Measurements from ENCODE around the gene ARHGAP6. TPM values are rescaled to one million over a fixed set of nuclear protein-coding genes. Genes with fewer than 3 reads are reported as not detected.

The ARHGAP6 gene
- polyA plus RNA-seq, 4 donors: 1.1 to 3.5 (median 3.3) TPM; not detected in 1

GRCh38 chrX:11355259-11355909 is 310.3 kb downstream of the ARHGAP6 start:
- Histone ChIP-seq H3K27ac (ENCODE audit: low read depth in 1 of 3, low read length in 2 of 3) (no peak overlapping the region), H3K4me1 (ENCODE audit: control insufficient read depth in 3 of 3, insufficient read depth in 2 of 3, low read depth in 1 of 3, low read length in 2 of 3) (peaks cover 0 to 4% (median 0%) of the 10 kb centered on the region in 3 donors), H3K4me3 (ENCODE audit: low read depth in 1 of 3, low read length in 3 of 3) (no peak overlapping the region), H3K27me3 (ENCODE audit: control insufficient read depth in 3 of 3, insufficient read depth in 3 of 3, low read length in 3 of 3) (no peaks in the 10 kb centered on the region), H3K9me3 (ENCODE audit: control insufficient read depth in 2 of 2, insufficient read depth in 1 of 2, low read depth in 1 of 2, low read length in 1 of 2) (no peaks in the 10 kb centered on the region), H3K36me3 (ENCODE audit: control insufficient read depth in 3 of 3, insufficient read depth in 2 of 3, low read depth in 1 of 3, low read length in 3 of 3) (no peaks in the 10 kb centered on the region)
- no peak for FAIRE-seq
- DNase-seq: no peak
- 64 to 92% (median 83%) methylated on average over 4 of the region's 4 CpGs for WGBS, 3 donors

DNA sequence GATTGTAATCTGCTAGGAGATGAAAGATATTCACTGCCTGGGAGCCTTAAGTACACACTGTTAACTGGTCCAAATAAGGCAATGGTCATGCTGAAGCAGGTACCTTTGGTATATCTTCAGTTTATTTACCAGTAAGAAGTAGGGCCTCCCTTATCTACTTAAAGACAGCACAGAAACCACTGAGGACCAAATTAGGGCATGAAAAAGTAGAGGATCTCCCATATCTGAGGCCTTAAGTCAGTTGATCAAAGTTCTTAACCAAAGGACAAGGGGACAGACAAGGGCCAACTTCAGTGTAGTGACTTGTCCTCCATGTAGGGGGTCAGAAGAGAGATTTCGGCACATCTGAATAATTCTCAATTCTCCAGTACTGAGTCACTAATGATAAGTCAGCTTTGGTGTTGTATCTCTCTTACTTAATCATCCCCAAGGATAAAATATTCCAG is 313.4 kb downstream of the ARHGAP6 start:
- no peaks in the 10 kb centered on the region for H3K9me3 ChIP-seq (ENCODE audit: control insufficient read depth in 2 of 2, insufficient read depth in 1 of 2, low read depth in 1 of 2, low read length in 1 of 2)
- H3K36me3 ChIP-seq (ENCODE audit: control insufficient read depth in 3 of 3, insufficient read depth in 2 of 3, low read depth in 1 of 3, low read length in 3 of 3): no peaks in the 10 kb centered on the region
- H3K4me1 ChIP-seq (ENCODE audit: control insufficient read depth in 3 of 3, insufficient read depth in 2 of 3, low read depth in 1 of 3, low read length in 2 of 3): peaks cover 0 to 14% (median 0%) of the 10 kb centered on the region in 3 donors
- H3K27me3 ChIP-seq (ENCODE audit: control insufficient read depth in 3 of 3, insufficient read depth in 3 of 3, low read length in 3 of 3): no peaks in the 10 kb centered on the region
- FAIRE-seq: no peak
- H3K4me3 ChIP-seq (ENCODE audit: low read depth in 1 of 3, low read length in 3 of 3): no peak overlapping the region
- peak overlapping the region in 1 of 3 donors; percentile 49 for H3K27ac ChIP-seq (ENCODE audit: low read depth in 1 of 3, low read length in 2 of 3)
- WGBS, 3 donors: 79 to 89% (median 88%) methylated on average over 1 of the region's 1 CpG
- DNase-seq: no peak

- FAIRE-seq (no peak), DNase-seq (no peak)
- Histone ChIP-seq H3K9me3 (ENCODE audit: control insufficient read depth in 2 of 2, insufficient read depth in 1 of 2, low read depth in 1 of 2, low read length in 1 of 2) (no peaks in the 10 kb centered on the region), H3K27me3 (ENCODE audit: control insufficient read depth in 3 of 3, insufficient read depth in 3 of 3, low read length in 3 of 3) (no peaks in the 10 kb centered on the region), H3K4me3 (ENCODE audit: low read depth in 1 of 3, low read length in 3 of 3) (no peak overlapping the region), H3K27ac (ENCODE audit: low read depth in 1 of 3, low read length in 2 of 3) (peak overlapping the region in 2 of 3 donors; percentile 23 to 92), H3K4me1 (ENCODE audit: control insufficient read depth in 3 of 3, insufficient read depth in 2 of 3, low read depth in 1 of 3, low read length in 2 of 3) (peaks cover 0 to 14% (median 0%) of the 10 kb centered on the region in 3 donors), H3K36me3 (ENCODE audit: control insufficient read depth in 3 of 3, insufficient read depth in 2 of 3, low read depth in 1 of 3, low read length in 3 of 3) (no peaks in the 10 kb centered on the region)
- 51 to 64% (median 62%) methylated on average over 11 of the region's 11 CpGs for WGBS, 3 donors
These were observed 314.1 kb downstream of the ARHGAP6 start for GRCh38 chrX:11351375-11352295.

DNA sequence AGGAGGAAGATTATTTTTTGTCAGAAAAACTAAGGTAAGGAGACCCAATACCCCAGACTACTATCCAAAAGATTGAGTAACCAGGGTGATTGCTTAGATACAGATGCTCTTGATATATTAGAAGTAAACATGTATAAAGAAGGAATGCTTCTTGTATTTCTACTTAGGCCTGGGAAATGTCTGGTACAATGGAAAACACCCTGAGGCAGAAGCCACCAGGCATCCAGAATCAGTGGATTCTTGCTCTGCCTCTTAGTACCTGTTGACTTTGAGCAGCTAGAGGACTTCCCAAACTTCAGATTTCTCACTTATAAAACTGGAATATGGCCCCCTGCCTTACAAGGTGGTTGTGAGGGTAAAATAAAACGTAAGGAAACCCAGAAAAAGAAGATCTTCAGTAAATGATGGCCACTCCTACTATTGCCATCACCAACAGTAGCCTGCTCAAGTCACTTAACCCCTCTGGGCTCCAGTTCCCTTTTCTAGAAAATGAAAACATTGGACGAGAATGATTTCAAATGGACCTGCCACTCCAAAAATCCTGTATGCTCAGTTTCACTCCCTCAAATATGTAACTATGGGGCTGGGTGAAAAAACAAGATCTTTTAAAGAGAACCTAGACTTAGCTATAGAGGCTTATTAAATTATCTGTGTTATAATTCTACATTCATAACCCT is 315.9 kb downstream of the ARHGAP6 start:
- H3K36me3 ChIP-seq (ENCODE audit: control insufficient read depth in 3 of 3, insufficient read depth in 2 of 3, low read depth in 1 of 3, low read length in 3 of 3): no peaks in the 10 kb centered on the region
- no peaks in the 10 kb centered on the region for H3K9me3 ChIP-seq (ENCODE audit: control insufficient read depth in 2 of 2, insufficient read depth in 1 of 2, low read depth in 1 of 2, low read length in 1 of 2)
- H3K27me3 ChIP-seq (ENCODE audit: control insufficient read depth in 3 of 3, insufficient read depth in 3 of 3, low read length in 3 of 3): no peaks in the 10 kb centered on the region
- H3K4me3 ChIP-seq (ENCODE audit: low read depth in 1 of 3, low read length in 3 of 3): no peak overlapping the region
- DNase-seq (no peak), FAIRE-seq (no peak)
- no peak overlapping the region for H3K27ac ChIP-seq (ENCODE audit: low read depth in 1 of 3, low read length in 2 of 3)
- WGBS, 3 donors: 36 to 63% (median 52%) methylated on average over 2 of the region's 2 CpGs
- H3K4me1 ChIP-seq (ENCODE audit: control insufficient read depth in 3 of 3, insufficient read depth in 2 of 3, low read depth in 1 of 3, low read length in 2 of 3): peaks cover 0 to 14% (median 0%) of the 10 kb centered on the region in 3 donors

DNA sequence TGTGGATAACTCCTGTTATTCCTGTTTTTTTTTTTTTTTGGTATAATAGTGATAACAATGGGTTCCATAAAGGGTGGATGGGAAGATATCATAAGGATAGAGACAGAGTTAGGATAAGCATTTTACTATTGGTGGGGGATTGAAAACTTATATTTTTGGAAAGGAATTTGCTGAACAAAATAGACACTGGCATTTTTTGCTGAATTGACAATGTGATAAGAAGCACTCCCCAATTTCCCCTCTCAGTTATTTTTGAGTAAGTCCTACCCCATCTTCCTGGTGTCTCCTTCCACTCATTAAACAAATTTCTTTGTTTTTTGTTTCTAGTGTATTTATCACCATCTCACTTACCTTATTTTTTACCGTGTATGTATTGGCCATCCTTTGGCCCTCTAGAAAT is 316.7 kb downstream of the ARHGAP6 start:
- H3K4me3 ChIP-seq (ENCODE audit: low read depth in 1 of 3, low read length in 3 of 3): no peak overlapping the region
- peaks cover 0 to 14% (median 0%) of the 10 kb centered on the region in 3 donors for H3K4me1 ChIP-seq (ENCODE audit: control insufficient read depth in 3 of 3, insufficient read depth in 2 of 3, low read depth in 1 of 3, low read length in 2 of 3)
- WGBS, 3 donors: 66 to 97% (median 86%) methylated on average over 1 of the region's 1 CpG
- no peaks in the 10 kb centered on the region for H3K9me3 ChIP-seq (ENCODE audit: control insufficient read depth in 2 of 2, insufficient read depth in 1 of 2, low read depth in 1 of 2, low read length in 1 of 2)
- no peaks in the 10 kb centered on the region for H3K27me3 ChIP-seq (ENCODE audit: control insufficient read depth in 3 of 3, insufficient read depth in 3 of 3, low read length in 3 of 3)
- DNase-seq: no peak
- H3K36me3 ChIP-seq (ENCODE audit: control insufficient read depth in 3 of 3, insufficient read depth in 2 of 3, low read depth in 1 of 3, low read length in 3 of 3): no peaks in the 10 kb centered on the region
- no peak for FAIRE-seq
- peak overlapping the region in 1 of 3 donors; percentile 77 for H3K27ac ChIP-seq (ENCODE audit: low read depth in 1 of 3, low read length in 2 of 3)

DNA sequence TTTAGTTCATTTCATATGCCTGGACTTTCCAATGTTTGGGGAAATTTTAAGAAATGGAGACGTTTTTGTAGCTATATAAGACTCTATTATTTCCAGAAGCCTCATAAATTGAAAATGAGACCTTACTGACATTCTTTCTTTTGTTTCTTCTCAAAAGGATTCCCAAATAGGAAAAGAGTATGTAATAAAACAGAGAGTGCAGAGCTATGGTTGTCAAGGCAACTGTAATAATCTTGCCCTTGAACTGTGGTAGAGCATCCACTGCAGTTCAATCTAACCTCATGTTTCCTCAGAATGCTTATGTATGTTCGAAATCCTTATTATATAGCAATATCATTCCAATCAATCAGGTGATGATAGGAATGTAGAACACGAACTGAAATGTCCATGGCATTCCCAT is 318.4 kb downstream of the ARHGAP6 start:
- peak overlapping the region in 1 of 3 donors; percentile 55 for H3K27ac ChIP-seq (ENCODE audit: low read depth in 1 of 3, low read length in 2 of 3)
- H3K27me3 ChIP-seq (ENCODE audit: control insufficient read depth in 3 of 3, insufficient read depth in 3 of 3, low read length in 3 of 3): no peaks in the 10 kb centered on the region
- H3K4me3 ChIP-seq (ENCODE audit: low read depth in 1 of 3, low read length in 3 of 3): no peak overlapping the region
- no peak for DNase-seq
- peaks cover 0 to 14% (median 0%) of the 10 kb centered on the region in 3 donors for H3K4me1 ChIP-seq (ENCODE audit: control insufficient read depth in 3 of 3, insufficient read depth in 2 of 3, low read depth in 1 of 3, low read length in 2 of 3)
- no peaks in the 10 kb centered on the region for H3K36me3 ChIP-seq (ENCODE audit: control insufficient read depth in 3 of 3, insufficient read depth in 2 of 3, low read depth in 1 of 3, low read length in 3 of 3)
- no peak for FAIRE-seq
- WGBS, 3 donors: 39 to 66% (median 47%) methylated on average over 3 of the region's 3 CpGs
- H3K9me3 ChIP-seq (ENCODE audit: control insufficient read depth in 2 of 2, insufficient read depth in 1 of 2, low read depth in 1 of 2, low read length in 1 of 2): no peaks in the 10 kb centered on the region

GRCh38 chrX:11346121-11346682 is 319.5 kb downstream of the ARHGAP6 start:
- Histone ChIP-seq H3K27ac (ENCODE audit: low read depth in 1 of 3, low read length in 2 of 3) (no peak overlapping the region), H3K4me1 (ENCODE audit: control insufficient read depth in 3 of 3, insufficient read depth in 2 of 3, low read depth in 1 of 3, low read length in 2 of 3) (peaks cover 0 to 10% (median 0%) of the 10 kb centered on the region in 3 donors), H3K36me3 (ENCODE audit: control insufficient read depth in 3 of 3, insufficient read depth in 2 of 3, low read depth in 1 of 3, low read length in 3 of 3) (no peaks in the 10 kb centered on the region), H3K27me3 (ENCODE audit: control insufficient read depth in 3 of 3, insufficient read depth in 3 of 3, low read length in 3 of 3) (no peaks in the 10 kb centered on the region), H3K4me3 (ENCODE audit: low read depth in 1 of 3, low read length in 3 of 3) (no peak overlapping the region), H3K9me3 (ENCODE audit: control insufficient read depth in 2 of 2, insufficient read depth in 1 of 2, low read depth in 1 of 2, low read length in 1 of 2) (no peaks in the 10 kb centered on the region)
- no peak for DNase-seq
- FAIRE-seq: no peak
- WGBS, 3 donors: 68 to 75% (median 71%) methylated on average over 2 of the region's 2 CpGs

- H3K9me3 ChIP-seq (ENCODE audit: control insufficient read depth in 2 of 2, insufficient read depth in 1 of 2, low read depth in 1 of 2, low read length in 1 of 2): no peaks in the 10 kb centered on the region
- peaks cover 0 to 7% (median 0%) of the 10 kb centered on the region in 3 donors for H3K4me1 ChIP-seq (ENCODE audit: control insufficient read depth in 3 of 3, insufficient read depth in 2 of 3, low read depth in 1 of 3, low read length in 2 of 3)
- H3K4me3 ChIP-seq (ENCODE audit: low read depth in 1 of 3, low read length in 3 of 3): no peak overlapping the region
- DNase-seq (no peak), FAIRE-seq (no peak)
- no peak overlapping the region for H3K27ac ChIP-seq (ENCODE audit: low read depth in 1 of 3, low read length in 2 of 3)
- no peaks in the 10 kb centered on the region for H3K36me3 ChIP-seq (ENCODE audit: control insufficient read depth in 3 of 3, insufficient read depth in 2 of 3, low read depth in 1 of 3, low read length in 3 of 3)
- no peaks in the 10 kb centered on the region for H3K27me3 ChIP-seq (ENCODE audit: control insufficient read depth in 3 of 3, insufficient read depth in 3 of 3, low read length in 3 of 3)
These were observed 323.0 kb downstream of the ARHGAP6 start for GRCh38 chrX:11342673-11343072.
